Naive B cell (primary cell): ENCODE measurements around the gene SP9. TPM values are rescaled to one million over a fixed set of nuclear protein-coding genes. Genes with fewer than 3 reads are reported as not detected.
A peak's percentile ranks its signal among the peaks of the same experiment; 100 is the strongest.

Experiments used
- ATAC-seq, 2 donors: fragments of 150-1000 bp; cut with Tn5 transposase; 2 replicates each; pipeline ENCODE4 v1.10.0; 2021; ENCODE audit warnings: low read depth in 2 of 2, mild to moderate bottlenecking in 2 of 2, moderate library complexity in 2 of 2
- DNase-seq: peaks from one replicate; pipeline ENCODE4 v3.0.0; 2022
- H3K27ac Mint-ChIP-seq, 6 donors: one replicate each; pipeline ENCODE4 v1.8.0; 2020 to 2022; ENCODE audit warnings: mild to moderate bottlenecking in 6 of 6, mixed read lengths in 6 of 6, moderate library complexity in 5 of 6, inconsistent platforms in 2 of 6
- H3K27me3 Mint-ChIP-seq, 3 donors: one replicate each; pipeline ENCODE4 v1.8.0; 2021 to 2022; ENCODE audit warnings: mixed read lengths in 3 of 3, mild to moderate bottlenecking in 1 of 3
- H3K36me3 Mint-ChIP-seq, 2 donors: one replicate each; pipeline ENCODE4 v1.8.0; 2020 to 2022; ENCODE audit warnings: mixed read lengths in 2 of 2, inconsistent platforms in 1 of 2, mild to moderate bottlenecking in 1 of 2
- H3K4me1 Mint-ChIP-seq, 3 donors: one replicate each; pipeline ENCODE4 v1.8.0; 2020 to 2022; ENCODE audit warnings: mixed read lengths in 3 of 3, inconsistent platforms in 1 of 3, mild to moderate bottlenecking in 1 of 3, moderate library complexity in 1 of 3
- H3K4me3 Mint-ChIP-seq, 8 donors: one replicate each; pipeline ENCODE4 v1.8.0; 2020 to 2022; ENCODE audit warnings: mild to moderate bottlenecking in 8 of 8, mixed read lengths in 8 of 8, moderate library complexity in 8 of 8, inconsistent platforms in 2 of 8
- H3K9me3 Mint-ChIP-seq, 7 donors: one replicate each; pipeline ENCODE4 v1.8.0; 2020 to 2022; ENCODE audit warnings: mixed read lengths in 7 of 7, mild to moderate bottlenecking in 5 of 7, inconsistent platforms in 2 of 7, moderate library complexity in 1 of 7
- polyA plus RNA-seq, 6 donors: library from polyadenylated mRNA; unstranded; fragments of 300-500 nt; fragmentation: Illumina TruSeq; gene quantifications; one replicate each; pipeline ENCODE4 v1.2.3, GENCODE V29; 2021; ENCODE audit warnings: low read depth in 6 of 6

The SP9 gene
- polyA plus RNA-seq, 6 donors from 2014 or later = not detected

- peaks cover 9 to 39% (median 21%) of the 10 kb centered on the region in 7 donors for H3K9me3 Mint-ChIP-seq
- no peak for ATAC-seq
- no peaks in the 10 kb centered on the region for H3K27me3 Mint-ChIP-seq
- peaks cover 0 to 4% (median 0%) of the 10 kb centered on the region in 3 donors for H3K4me1 Mint-ChIP-seq
- no peak overlapping the region for H3K4me3 Mint-ChIP-seq
- peaks cover 65 to 68% of the 10 kb centered on the region in 2 donors for H3K36me3 Mint-ChIP-seq
- H3K27ac Mint-ChIP-seq = no peak overlapping the region
- DNase-seq = no peak
Observed at GRCh38 chr2:174368691-174369090, 33.9 kb downstream of the SP9 start.

- no peak for ATAC-seq
- H3K27ac Mint-ChIP-seq = no peak overlapping the region
- no peak overlapping the region for H3K4me3 Mint-ChIP-seq
- H3K27me3 Mint-ChIP-seq = no peaks in the 10 kb centered on the region
- DNase-seq = no peak
- peaks cover 17 to 18% of the 10 kb centered on the region in 2 donors for H3K36me3 Mint-ChIP-seq
- no peaks in the 10 kb centered on the region for H3K4me1 Mint-ChIP-seq
- no peaks in the 10 kb centered on the region for H3K9me3 Mint-ChIP-seq
Observed at GRCh38 chr2:174376967-174377366, 42.2 kb downstream of the SP9 start.

DNA sequence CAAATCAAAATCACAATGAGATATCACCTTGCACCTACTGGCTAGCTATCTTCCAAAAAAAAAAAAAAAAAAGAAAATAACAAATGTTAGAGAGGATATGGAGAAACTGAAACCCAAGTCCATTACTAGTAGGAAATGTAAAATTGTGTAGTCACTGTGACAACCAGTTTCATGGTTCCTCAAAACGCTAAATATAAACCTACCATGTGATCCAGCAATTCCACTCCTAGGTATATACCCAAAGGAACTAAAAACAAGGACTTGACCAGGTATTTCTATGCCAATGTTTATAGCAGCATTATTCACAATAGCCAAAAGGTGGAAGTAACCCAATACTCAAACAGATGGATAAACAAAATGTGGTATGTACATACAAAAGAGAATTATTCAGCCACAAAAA, 49.0 kb downstream of the SP9 start:
- Mint-ChIP-seq H3K36me3 (peaks cover 17 to 21% of the 10 kb centered on the region in 2 donors), H3K4me3 (peak overlapping the region in 1 of 8 donors; percentile 30), H3K9me3 (peaks cover 0 to 7% (median 2%) of the 10 kb centered on the region in 7 donors), H3K27me3 (no peaks in the 10 kb centered on the region), H3K4me1 (peaks cover 9 to 17% (median 14%) of the 10 kb centered on the region in 3 donors), H3K27ac (peak overlapping the region in 2 of 6 donors; percentile 14 to 27)
- ATAC-seq (peak; percentile 43 to 51), DNase-seq (no peak)

- Mint-ChIP-seq H3K4me3 (no peak overlapping the region), H3K4me1 (peaks cover 15 to 29% (median 21%) of the 10 kb centered on the region in 3 donors), H3K9me3 (peaks cover 0 to 8% (median 2%) of the 10 kb centered on the region in 7 donors), H3K36me3 (peaks cover 25 to 27% of the 10 kb centered on the region in 2 donors), H3K27me3 (no peaks in the 10 kb centered on the region), H3K27ac (peak overlapping the region in 2 of 6 donors; percentile 39 to 51)
- DNase-seq (no peak), ATAC-seq (no peak)
Observed at GRCh38 chr2:174385201-174385600, 50.4 kb downstream of the SP9 start.

Other genes with a start within 250 kb of the SP9 start
- gene OLA1, start 86.4 kb upstream of the SP9 start, polyA plus RNA-seq = 10 to 100 TPM; 58.1 to 77.6 (median 67.1) TPM
- 10 to 100 TPM; 13.9 to 22.1 (median 16.5) TPM for gene SCRN3, start 60.8 kb downstream of the SP9 start, polyA plus RNA-seq
- gene GPR155, start 152.1 kb downstream of the SP9 start, polyA plus RNA-seq = 1 to 10 TPM; 1.9 to 6.5 (median 4.1) TPM